GM12874 (cell line): Measurements from ENCODE around the gene DUS2.

Experiments used
- TF ChIP-seq, protein P1 (sequence below): IDR thresholded peaks from 2 replicates; pipeline ENCODE4 v1.5.1; 2011; ENCODE audit warnings: low read depth, mild to moderate bottlenecking, control low read depth, low read length, moderate library complexity; ENCODE audit not compliant: insufficient read depth

The DUS2 gene

GRCh38 chr16:68096491-68096890 lies 73.4 kb downstream of the DUS2 start:
- TF ChIP-seq, protein P1, sequence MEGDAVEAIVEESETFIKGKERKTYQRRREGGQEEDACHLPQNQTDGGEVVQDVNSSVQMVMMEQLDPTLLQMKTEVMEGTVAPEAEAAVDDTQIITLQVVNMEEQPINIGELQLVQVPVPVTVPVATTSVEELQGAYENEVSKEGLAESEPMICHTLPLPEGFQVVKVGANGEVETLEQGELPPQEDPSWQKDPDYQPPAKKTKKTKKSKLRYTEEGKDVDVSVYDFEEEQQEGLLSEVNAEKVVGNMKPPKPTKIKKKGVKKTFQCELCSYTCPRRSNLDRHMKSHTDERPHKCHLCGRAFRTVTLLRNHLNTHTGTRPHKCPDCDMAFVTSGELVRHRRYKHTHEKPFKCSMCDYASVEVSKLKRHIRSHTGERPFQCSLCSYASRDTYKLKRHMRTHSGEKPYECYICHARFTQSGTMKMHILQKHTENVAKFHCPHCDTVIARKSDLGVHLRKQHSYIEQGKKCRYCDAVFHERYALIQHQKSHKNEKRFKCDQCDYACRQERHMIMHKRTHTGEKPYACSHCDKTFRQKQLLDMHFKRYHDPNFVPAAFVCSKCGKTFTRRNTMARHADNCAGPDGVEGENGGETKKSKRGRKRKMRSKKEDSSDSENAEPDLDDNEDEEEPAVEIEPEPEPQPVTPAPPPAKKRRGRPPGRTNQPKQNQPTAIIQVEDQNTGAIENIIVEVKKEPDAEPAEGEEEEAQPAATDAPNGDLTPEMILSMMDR: no peak

DNA sequence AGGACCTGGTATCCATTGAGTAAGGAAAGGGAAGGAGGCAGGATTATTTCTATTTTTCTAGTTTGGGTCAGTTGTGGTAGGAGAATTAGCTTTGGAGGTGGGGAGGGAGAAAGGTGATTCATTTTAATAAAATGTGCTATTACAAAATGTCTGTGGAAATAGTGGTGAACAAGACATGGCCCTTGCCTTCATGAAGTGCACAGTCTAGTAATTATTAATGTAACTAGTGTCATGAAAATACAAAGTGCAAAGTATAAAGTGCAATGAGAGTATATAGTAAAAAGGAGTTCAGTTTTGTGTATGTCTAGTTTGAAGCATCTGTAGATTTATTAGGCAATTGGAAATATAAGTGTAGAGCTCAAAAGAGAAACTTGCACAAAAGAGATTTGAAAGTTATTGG lies 74.0 kb downstream of the DUS2 start:
- TF ChIP-seq, protein P1: no peak

- TF ChIP-seq, protein P1: no peak
Measured at GRCh38 chr16:68097895-68098294, 74.8 kb downstream of the DUS2 start.

- TF ChIP-seq, protein P1: no peak
Measured at GRCh38 chr16:68100488-68100887, 77.4 kb downstream of the DUS2 start.

DNA sequence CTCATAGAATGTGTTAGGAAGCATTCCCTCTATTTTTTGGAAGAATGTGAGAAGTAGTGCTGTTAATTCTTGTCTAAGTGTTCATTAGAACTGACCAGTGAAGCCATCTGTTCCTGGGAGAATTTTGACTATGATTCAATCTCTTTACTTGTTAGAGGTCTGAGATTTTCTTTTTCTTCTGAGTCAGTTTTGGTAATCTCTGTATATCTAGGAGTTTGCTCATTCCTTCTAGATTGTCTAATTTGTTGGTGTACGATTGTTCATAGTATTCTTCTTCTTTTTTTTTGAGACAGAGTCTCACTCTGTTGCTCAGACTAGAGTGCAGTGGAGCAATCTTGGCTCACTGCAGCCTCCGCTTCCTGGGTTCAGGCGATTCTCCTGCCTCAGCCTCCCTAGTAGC lies 82.5 kb downstream of the DUS2 start:
- TF ChIP-seq, protein P1: no peak

- TF ChIP-seq, protein P1: no peak
Measured at GRCh38 chr16:68111379-68111778, 88.3 kb downstream of the DUS2 start.

DNA sequence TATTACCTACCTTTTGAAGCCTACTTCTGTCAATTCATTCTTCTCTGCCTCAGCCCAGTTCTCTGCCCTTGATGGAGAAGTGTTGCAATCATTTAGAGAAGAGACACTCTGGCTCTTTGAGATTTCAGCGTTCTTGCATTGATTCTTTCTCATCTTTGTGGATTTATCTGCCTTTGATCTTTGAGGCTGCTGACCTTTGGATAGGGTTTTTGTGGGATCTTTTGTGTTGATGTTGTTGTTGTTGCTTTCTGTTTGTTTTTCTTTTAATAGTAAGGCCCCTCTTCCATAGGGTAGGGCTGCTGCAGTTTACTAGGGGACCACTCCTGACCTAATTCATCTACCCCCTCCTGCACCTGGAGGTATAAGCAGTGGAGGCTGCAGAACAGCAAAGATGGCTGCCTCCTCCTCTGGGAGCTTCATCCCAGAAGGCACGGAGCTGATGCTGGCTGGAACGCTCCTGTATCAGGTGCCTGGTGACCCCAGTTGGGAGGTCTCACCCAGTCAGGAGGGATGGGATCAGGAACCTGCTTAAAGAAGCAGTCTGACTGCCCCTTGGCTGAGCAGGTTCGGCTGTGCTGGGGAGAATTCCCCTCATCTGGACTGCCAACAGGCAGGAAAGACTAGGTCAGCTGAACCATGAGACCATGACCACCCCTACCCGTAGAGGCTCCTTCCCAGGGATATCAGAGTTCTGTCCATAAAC lies 90.1 kb downstream of the DUS2 start:
- TF ChIP-seq, protein P1: no peak
